Activated T-cell treated with anti-CD3 and anti-CD28 coated beads, Interleukin-2, amount 50 U/mL, for 24 hours (primary cell): ENCODE measurements around the gene PAM.
A peak's percentile ranks its signal among the peaks of the same experiment; 100 is the strongest.

Source experiments
- DNase-seq: peaks from one replicate; pipeline ENCODE4 v3.0.0-alpha.2; 2020
- H3K27ac Mint-ChIP-seq: 2 replicates; pipeline ENCODE4 v1.8.0; 2020; ENCODE audit warnings: mild to moderate bottlenecking, mixed read lengths
- H3K27me3 Mint-ChIP-seq: 2 replicates; pipeline ENCODE4 v1.8.0; 2020; ENCODE audit warnings: mixed read lengths
- H3K36me3 Mint-ChIP-seq: 2 replicates; pipeline ENCODE4 v1.8.0; 2020; ENCODE audit warnings: low read depth, mixed read lengths
- H3K4me1 Mint-ChIP-seq: 2 replicates; pipeline ENCODE4 v1.8.0; 2020; ENCODE audit warnings: low read depth, mixed read lengths
- H3K4me3 Mint-ChIP-seq: 2 replicates; pipeline ENCODE4 v1.8.0; 2020; ENCODE audit warnings: mild to moderate bottlenecking, moderate library complexity, mixed read lengths
- H3K9me3 Mint-ChIP-seq: 2 replicates; pipeline ENCODE4 v1.8.0; 2020; ENCODE audit warnings: mixed read lengths

The PAM gene

DNA sequence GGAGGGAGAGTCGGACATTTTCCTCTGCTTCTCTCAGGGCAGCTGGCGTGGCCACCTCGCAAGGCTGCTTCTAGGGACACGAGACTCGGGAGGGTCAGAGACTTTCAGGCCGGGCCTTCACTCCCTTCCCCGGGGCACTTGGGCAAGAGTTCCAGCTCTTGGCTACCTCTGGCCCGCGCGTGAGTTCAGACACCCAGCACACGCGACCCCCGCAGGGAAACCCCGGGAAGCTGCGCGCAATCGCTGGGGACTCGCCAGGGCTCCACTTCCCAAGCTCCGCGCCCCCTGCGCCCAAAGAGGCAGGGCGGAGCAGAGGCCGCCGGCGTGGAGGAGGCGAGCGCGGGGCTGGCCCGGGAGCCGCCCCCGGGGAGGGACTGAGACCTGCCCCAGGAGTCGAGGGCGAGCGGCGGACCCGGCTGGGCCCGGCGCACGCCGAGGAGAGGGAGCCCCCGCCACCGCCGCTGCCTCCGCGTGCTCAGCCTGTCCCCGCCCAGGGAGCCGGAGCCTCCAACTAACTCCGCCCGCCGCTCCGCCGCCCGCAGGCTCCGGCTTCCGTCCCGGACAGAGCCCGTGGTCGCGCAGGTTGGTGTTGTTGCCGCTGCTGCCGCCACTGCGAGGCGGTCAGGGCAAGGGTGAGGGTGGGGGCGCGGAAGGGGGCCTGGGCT, at the start of gene PAM:
TSS of gene PAM (plus strand) at position 539 of the 665 bp plus-strand sequence. CDS start 110,891 bp downstream, outside the sequence.
- peak within 1 kb of the TSS; percentile 93 for H3K4me3 Mint-ChIP-seq
- H3K27ac Mint-ChIP-seq: peak within 1 kb of the TSS; percentile 98
- H3K9me3 Mint-ChIP-seq: peaks cover 4% of the 10 kb centered on the region
- peaks cover 55% of the 10 kb centered on the region for H3K4me1 Mint-ChIP-seq
- H3K27me3 Mint-ChIP-seq: peaks cover 20% of the 10 kb centered on the region
- H3K36me3 Mint-ChIP-seq: peaks cover 14% of the 10 kb centered on the region
- peak; percentile 86 for DNase-seq

DNA sequence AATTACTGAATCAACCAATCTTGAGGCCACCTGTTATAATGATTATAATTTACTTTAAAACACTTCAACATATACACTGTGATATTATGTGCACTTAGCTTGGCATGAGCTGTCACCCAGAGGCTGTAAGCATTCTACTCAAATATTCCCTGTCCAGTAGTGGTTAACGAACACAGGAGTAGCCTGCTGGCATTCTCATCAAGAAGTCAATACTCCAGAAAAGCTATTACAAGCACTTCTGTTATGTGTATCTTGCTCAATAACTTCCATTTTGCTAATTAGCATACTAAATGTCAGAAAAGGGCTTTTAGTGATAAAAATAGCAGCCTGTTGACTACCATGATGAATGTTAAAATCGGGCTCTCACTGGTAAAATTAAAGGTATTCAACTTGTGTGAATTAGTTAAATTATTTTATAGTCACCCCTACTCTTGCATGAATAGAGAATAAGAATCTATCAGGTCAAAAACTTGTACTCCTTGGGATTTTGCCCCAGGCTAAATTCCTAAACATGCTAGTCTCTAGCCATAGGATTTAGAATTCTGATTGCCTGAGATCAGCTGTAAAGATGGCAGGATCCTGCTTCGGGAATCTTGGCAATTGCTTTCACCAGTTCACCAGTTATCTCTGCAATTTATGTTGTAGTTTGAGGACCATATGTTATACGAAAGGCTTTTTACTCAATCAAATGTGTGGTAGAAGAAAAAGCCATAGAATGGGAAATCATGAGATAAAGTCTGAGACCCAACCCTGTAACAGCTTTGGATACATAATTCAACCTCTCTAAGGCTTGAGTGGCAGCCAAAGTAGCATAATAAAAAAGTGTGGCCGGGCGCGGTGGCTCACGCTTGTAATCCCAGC, 43.4 kb upstream of the PAM start:
- DNase-seq: no peak
- Mint-ChIP-seq H3K27ac (no peak overlapping the region), H3K9me3 (peaks cover 13% of the 10 kb centered on the region), H3K27me3 (peaks cover 33% of the 10 kb centered on the region), H3K4me3 (no peak overlapping the region), H3K4me1 (peaks cover 6% of the 10 kb centered on the region), H3K36me3 (no peaks in the 10 kb centered on the region)

DNA sequence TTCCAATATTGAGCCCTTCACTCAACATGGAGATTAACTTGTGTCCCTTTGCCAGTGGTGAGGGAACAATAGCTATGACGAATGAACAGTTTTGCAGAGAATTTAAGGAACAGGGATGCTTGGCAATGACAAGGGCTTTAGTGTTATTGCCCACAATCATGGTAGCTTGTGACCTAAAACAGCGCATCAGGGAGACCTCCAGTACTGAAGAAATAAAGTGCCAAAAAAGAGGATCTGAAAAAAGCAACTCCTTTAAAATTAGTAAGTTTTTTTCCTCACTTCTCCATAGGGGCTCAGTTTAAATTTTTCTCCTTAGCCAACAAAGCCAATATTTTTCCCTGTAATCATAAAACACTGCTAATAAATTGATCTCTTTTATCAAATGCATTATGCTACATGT, 41.8 kb upstream of the PAM start:
- H3K27ac Mint-ChIP-seq: no peak overlapping the region

DNA sequence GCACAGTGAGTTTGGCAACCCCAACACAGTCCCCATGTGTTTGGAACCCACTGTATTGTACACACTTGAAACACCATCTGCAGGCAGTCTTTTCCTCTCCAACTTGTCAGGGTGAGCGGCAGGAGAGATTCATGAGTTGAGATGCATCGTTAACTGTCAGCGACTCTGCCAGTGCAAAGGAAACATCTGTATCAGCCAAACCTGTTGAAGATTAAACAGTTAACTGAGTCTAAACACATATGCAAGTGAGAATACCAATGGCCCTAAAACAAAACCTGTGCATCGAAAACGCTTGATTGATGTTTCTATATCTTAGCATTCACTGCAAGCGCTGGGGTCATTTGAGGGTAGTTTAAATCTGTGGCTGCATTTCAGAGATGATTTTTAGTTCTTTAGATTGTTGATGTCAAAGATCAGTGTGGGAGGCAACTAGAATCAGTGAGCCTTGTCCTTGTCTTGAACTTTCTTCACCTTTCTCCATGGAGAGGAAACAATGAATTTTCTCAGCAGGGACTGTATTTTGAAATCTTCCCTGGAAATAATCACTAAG, 41.3 kb upstream of the PAM start:
- no peak overlapping the region for H3K4me3 Mint-ChIP-seq
- DNase-seq: no peak
- H3K36me3 Mint-ChIP-seq: no peaks in the 10 kb centered on the region
- H3K4me1 Mint-ChIP-seq: peaks cover 8% of the 10 kb centered on the region
- H3K27me3 Mint-ChIP-seq: peaks cover 35% of the 10 kb centered on the region
- H3K9me3 Mint-ChIP-seq: peaks cover 11% of the 10 kb centered on the region
- H3K27ac Mint-ChIP-seq: no peak overlapping the region

More for the DNA sequence above, 41.8 kb upstream of the PAM start:
- H3K9me3 Mint-ChIP-seq: peaks cover 13% of the 10 kb centered on the region
- H3K27me3 Mint-ChIP-seq: peaks cover 36% of the 10 kb centered on the region
- H3K36me3 Mint-ChIP-seq: no peaks in the 10 kb centered on the region
- no peak overlapping the region for H3K4me3 Mint-ChIP-seq
- DNase-seq: no peak
- peaks cover 6% of the 10 kb centered on the region for H3K4me1 Mint-ChIP-seq

DNA sequence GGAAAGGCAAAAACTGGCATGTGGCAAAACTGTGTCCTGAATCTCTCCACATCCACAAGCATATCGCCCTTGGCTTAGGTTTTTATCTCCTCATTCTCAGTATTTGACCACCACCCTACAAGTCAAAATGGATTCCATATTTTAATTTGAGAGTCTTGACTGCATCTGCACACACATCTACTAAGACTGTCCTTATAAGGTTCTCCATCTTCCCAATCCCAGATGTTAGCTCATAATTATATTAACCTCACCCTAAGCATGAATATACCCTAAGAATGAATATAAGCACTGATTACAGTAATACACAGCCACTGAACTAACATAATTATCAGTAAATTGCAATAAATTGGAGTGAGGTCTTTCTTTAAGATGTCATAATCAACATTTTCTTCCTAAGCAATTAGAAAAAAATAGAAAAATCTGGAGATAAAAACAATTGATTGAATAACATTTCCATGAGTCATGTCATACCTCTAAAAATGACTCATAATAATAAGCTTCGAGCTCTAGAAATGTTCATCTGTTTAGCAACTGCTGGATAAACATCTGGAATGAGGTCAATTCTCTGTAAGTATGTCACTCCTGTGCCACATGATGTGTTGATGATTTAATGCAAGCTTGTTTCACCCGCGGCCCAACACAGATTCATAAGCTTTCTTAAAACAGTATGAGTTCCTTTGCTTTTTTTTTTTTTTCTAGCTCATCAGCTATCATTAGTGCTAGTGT, 39.9 kb upstream of the PAM start:
- H3K27ac Mint-ChIP-seq: no peak overlapping the region
- H3K27me3 Mint-ChIP-seq: peaks cover 28% of the 10 kb centered on the region
- peaks cover 2% of the 10 kb centered on the region for H3K9me3 Mint-ChIP-seq
- no peak overlapping the region for H3K4me3 Mint-ChIP-seq
- no peaks in the 10 kb centered on the region for H3K36me3 Mint-ChIP-seq
- peaks cover 9% of the 10 kb centered on the region for H3K4me1 Mint-ChIP-seq
- no peak for DNase-seq

DNA sequence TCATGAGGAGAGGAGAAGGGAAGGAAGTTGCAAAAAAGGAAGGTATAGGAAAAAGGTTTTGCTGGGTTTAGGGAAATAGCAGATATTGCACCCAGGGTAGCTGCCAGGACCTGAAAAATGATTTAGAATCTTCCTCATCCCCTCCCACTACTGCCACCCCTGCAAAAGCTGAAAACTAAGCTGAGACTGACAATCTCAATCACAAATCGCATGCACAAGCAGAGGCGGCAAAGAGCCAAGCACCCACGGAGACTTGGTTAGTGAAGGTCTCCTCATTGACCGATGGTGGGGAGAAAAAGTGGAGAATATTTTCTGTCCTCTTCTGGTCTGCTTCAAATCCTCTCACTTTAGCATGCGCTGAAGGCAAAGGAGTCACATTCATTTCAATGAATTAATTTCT, 39.1 kb upstream of the PAM start:
- H3K4me1 Mint-ChIP-seq: peaks cover 9% of the 10 kb centered on the region
- peaks cover 24% of the 10 kb centered on the region for H3K27me3 Mint-ChIP-seq
- no peak for DNase-seq
- H3K27ac Mint-ChIP-seq: no peak overlapping the region
- no peaks in the 10 kb centered on the region for H3K9me3 Mint-ChIP-seq
- no peak overlapping the region for H3K4me3 Mint-ChIP-seq
- no peaks in the 10 kb centered on the region for H3K36me3 Mint-ChIP-seq

DNA sequence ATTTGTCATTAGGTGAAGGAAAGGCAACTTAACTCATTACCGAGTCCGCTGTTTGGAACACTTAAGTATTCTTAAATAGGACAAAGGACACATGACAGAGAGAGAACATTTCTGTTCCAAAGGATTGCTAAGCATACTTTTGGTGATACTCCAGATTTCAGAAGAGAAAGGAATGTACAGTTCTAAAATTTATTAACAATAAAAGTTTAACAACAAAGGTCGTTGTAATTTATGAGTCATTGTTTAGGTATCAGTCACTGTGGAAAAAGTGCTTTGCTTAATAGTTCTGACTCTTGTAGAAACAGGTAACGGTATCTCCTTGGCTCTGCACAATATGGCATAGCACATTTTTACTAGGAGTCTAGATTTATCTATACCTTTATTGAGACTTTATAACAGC, 36.3 kb upstream of the PAM start:
- peaks cover 9% of the 10 kb centered on the region for H3K4me1 Mint-ChIP-seq
- H3K27ac Mint-ChIP-seq: no peak overlapping the region
- no peak for DNase-seq
- no peaks in the 10 kb centered on the region for H3K36me3 Mint-ChIP-seq
- peaks cover 41% of the 10 kb centered on the region for H3K27me3 Mint-ChIP-seq
- H3K9me3 Mint-ChIP-seq: peaks cover 14% of the 10 kb centered on the region
- no peak overlapping the region for H3K4me3 Mint-ChIP-seq

DNA sequence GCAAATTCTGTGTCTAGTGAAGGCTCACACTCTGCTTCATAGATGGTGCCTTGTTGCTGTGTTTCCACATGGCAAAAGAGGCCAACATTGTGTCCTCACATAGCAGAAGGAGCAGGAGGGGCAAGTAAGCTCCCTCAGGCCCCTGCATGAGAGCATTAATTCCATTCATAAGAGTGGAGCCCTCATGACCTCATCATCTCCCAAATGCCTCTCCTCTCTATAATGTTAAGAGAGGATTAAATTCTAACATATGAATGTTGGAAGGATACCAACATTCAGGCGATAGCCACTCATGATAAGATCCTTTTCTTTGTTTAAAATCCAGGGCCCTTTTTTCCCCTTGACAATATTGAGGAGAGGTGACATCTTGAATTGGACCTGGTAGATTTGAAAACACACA, 35.2 kb upstream of the PAM start:
- H3K4me1 Mint-ChIP-seq: peaks cover 9% of the 10 kb centered on the region
- no peak overlapping the region for H3K4me3 Mint-ChIP-seq
- no peak for DNase-seq
- H3K36me3 Mint-ChIP-seq: no peaks in the 10 kb centered on the region
- peaks cover 14% of the 10 kb centered on the region for H3K9me3 Mint-ChIP-seq
- no peak overlapping the region for H3K27ac Mint-ChIP-seq
- H3K27me3 Mint-ChIP-seq: peaks cover 33% of the 10 kb centered on the region

DNA sequence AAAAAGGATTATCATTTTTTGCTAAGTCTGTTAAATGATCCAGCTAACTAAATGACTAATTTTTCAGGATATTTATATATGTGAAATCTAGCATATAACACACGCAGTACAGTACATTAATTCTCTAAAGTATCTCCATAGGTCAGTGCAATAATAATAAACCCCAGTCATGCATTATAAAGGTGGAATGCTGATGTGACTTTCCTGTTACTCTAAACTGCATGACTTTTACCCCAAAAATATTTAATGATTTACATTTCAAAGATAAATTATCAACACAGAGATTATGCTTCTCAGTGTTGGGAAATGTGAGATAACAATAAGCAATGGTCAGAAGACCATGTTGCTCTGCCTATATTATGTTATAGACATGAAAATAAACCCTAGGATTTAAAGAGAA, 34.1 kb upstream of the PAM start:
- Mint-ChIP-seq H3K4me1 (peaks cover 3% of the 10 kb centered on the region), H3K4me3 (no peak overlapping the region), H3K27me3 (peaks cover 36% of the 10 kb centered on the region), H3K27ac (no peak overlapping the region), H3K36me3 (no peaks in the 10 kb centered on the region), H3K9me3 (peaks cover 14% of the 10 kb centered on the region)
- no peak for DNase-seq

DNA sequence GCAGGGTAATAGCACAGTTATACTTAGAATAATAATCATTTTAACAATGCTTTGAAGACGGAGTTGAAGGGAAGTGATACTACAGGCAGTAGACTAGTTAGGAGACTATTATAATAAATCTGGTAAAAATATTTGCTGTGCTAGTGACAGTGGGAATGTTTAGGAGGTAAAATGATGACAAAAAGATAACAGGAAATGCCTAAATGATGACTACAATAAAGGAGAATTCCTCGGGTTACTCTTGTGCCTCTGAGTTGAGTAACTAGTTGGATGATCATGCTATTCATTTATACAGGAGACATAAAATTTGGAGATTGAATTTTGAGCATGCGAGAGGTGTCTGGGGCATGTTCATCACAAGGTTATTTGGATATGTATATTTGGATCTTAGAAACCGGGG, 32.2 kb upstream of the PAM start:
- Mint-ChIP-seq H3K27ac (no peak overlapping the region), H3K4me1 (peaks cover 3% of the 10 kb centered on the region), H3K27me3 (peaks cover 44% of the 10 kb centered on the region), H3K4me3 (no peak overlapping the region), H3K9me3 (peaks cover 14% of the 10 kb centered on the region), H3K36me3 (no peaks in the 10 kb centered on the region)
- DNase-seq: no peak

DNA sequence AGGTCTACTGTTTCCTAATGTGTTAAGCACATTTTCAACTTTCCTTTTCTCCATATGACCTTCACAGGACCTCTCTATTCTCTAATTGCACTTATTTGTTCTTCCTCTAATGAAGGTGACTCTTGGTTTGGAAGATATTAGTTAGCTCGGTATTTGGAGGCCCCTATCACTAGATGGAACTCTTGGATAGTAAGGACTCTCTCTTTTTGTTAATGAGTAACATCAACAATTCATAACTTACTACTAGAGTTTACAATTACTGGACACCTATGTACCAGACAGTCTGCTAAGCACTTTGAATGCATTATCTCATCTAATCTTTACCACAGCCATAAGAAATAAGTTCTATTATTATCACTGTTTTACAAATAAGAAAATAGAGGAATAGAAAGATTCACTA, 23.4 kb upstream of the PAM start:
- peaks cover 17% of the 10 kb centered on the region for H3K27me3 Mint-ChIP-seq
- H3K4me1 Mint-ChIP-seq: no peaks in the 10 kb centered on the region
- no peaks in the 10 kb centered on the region for H3K36me3 Mint-ChIP-seq
- no peaks in the 10 kb centered on the region for H3K9me3 Mint-ChIP-seq
- DNase-seq: no peak
- no peak overlapping the region for H3K27ac Mint-ChIP-seq
- H3K4me3 Mint-ChIP-seq: no peak overlapping the region

DNA sequence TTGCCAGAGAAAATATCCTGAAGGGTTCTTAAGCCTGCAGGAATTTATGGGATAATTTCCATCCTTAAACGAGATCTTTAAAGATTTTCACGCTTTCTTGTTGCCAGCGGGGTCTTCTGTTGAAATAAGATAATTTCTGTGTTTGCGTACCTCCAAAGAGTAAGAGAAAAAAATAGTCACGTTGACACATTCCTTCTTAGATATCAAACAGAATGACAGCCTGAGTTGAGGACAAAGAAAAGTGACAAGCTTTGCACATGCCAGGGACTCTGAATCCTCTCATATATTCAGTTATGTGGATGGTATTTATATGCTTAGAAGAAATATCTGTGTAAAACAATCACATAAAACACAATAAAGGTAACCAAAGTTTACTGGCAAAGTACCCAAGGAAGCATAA, 21.6 kb upstream of the PAM start:
- H3K27me3 Mint-ChIP-seq: peaks cover 9% of the 10 kb centered on the region
- DNase-seq: no peak
- no peaks in the 10 kb centered on the region for H3K9me3 Mint-ChIP-seq
- no peaks in the 10 kb centered on the region for H3K4me1 Mint-ChIP-seq
- H3K27ac Mint-ChIP-seq: no peak overlapping the region
- no peak overlapping the region for H3K4me3 Mint-ChIP-seq
- no peaks in the 10 kb centered on the region for H3K36me3 Mint-ChIP-seq

DNA sequence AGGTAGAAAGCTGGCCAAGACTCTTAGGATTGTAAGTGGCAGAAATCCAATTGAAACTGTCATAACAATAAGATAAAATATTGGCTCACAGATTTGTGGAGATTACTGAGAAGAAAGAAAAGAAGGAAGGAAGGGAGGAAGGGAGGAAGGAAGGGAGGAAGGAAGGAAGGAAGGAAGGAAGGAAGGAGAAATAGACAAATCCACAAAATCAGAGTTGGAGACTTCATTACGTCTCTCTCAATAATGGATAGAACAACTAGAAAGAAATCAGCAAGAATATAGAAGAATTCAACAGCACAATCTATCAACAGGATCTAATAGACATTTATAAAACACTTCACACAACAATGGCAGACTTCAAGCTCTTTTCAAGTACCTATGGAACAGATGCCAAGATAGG, 17.9 kb upstream of the PAM start:
- H3K36me3 Mint-ChIP-seq: no peaks in the 10 kb centered on the region
- no peaks in the 10 kb centered on the region for H3K9me3 Mint-ChIP-seq
- H3K4me3 Mint-ChIP-seq: no peak overlapping the region
- H3K27me3 Mint-ChIP-seq: peaks cover 4% of the 10 kb centered on the region
- no peaks in the 10 kb centered on the region for H3K4me1 Mint-ChIP-seq
- H3K27ac Mint-ChIP-seq: no peak overlapping the region
- DNase-seq: no peak

DNA sequence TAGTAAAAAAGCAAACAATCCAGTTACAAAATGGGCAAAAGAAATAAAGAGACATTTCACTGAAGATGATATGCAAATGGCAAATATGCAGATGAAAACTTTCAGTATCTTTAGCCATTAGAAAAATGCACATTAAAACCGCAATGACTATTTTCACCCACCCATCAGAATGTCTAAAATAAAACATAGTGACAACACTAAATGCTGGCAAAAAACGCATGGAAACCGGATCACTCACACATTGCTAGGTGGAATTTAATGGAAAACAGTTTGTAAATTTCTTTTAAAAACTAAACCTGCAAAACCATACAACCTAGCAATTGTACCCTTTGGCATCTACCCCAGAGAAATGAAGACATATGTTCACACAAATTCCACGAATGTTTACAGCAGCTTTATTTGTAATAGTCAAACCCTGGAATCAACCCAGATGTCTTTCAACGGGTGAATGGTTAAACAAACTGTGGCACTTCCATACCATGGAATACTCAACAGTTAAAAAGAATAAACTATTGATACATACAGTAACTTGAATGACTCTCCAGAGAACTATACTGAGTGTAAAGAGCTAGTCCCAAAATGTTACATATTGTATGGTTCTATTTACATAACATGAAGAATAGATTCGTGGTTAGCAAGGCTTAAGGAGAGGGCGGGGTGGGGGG, 17.2 kb upstream of the PAM start:
- DNase-seq: no peak
- Mint-ChIP-seq H3K4me1 (no peaks in the 10 kb centered on the region), H3K27ac (no peak overlapping the region), H3K4me3 (no peak overlapping the region), H3K36me3 (no peaks in the 10 kb centered on the region), H3K27me3 (peaks cover 4% of the 10 kb centered on the region), H3K9me3 (no peaks in the 10 kb centered on the region)
